ENCODE measurements around the gene FEN1.

FEN1 gene

DNA sequence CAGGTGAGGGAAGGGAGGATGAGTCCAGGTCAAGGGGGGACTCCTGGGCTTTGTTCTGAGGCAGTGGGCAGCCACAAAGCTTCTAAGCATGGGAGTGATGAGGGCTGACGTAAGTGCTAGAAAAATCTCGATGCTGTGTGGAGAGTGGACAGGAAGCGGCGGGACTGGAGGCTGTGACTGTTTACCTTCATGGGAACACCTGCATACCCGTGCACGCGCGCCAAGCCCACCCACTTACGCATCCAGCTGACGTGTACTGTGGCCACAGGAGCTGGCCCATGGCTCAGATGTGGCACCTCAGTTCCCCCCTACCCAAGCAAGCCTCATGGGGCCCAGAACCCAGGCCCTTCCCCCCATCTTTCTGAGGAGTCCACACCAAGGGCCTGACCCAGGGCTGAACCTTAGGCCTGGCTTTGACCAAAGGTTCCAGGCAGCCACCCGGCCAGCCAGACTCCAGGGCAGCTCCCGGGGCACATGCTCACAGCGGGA lies 26.3 kb upstream of the FEN1 start:
- Mint-ChIP-seq H3K27me3 (peaks cover 4% of the 10 kb centered on the region), H3K27ac (no peak overlapping the region), H3K4me3 (no peak overlapping the region), H3K36me3 (no peaks in the 10 kb centered on the region), H3K9me3 (no peaks in the 10 kb centered on the region), H3K4me1 (peaks cover 4% of the 10 kb centered on the region)

DNA sequence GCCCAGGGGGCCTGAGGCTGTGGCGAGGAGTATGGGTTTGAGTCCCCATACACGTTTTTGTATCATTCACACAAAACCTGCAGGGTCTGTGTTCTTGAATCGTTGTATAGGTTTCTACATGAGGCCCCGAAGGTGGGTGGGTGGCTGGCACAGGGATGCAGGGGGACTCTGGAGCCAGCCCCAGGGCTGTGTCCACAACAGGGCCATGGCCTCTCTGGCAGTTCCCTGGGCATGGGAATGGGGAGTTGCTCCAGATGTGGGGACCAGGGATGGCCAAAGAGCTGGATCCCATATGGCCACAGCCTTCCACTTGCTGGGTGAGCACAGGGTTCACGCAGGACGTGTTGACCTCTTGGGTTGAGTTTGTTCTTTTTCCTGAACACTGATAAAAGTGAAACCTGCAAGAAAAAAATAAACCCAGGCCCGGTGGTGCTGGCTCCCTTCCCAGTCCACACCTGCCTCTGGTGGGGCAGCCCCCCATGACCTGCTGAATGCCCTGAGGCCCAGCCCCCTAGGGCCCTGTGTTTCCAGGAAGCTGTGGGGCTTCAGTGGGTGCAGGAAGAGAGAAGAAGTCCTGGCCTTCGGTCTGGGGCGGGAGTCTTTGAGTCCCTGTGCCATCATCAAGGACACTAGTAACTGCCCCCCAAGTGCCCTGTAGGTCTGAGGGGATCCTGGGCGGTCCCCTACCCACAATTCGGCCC lies 24.2 kb upstream of the FEN1 start:
- no peak overlapping the region for H3K27ac Mint-ChIP-seq
- peaks cover 4% of the 10 kb centered on the region for H3K4me1 Mint-ChIP-seq
- no peaks in the 10 kb centered on the region for H3K36me3 Mint-ChIP-seq
- no peaks in the 10 kb centered on the region for H3K9me3 Mint-ChIP-seq
- H3K27me3 Mint-ChIP-seq = no peaks in the 10 kb centered on the region
- H3K4me3 Mint-ChIP-seq = no peak overlapping the region

DNA sequence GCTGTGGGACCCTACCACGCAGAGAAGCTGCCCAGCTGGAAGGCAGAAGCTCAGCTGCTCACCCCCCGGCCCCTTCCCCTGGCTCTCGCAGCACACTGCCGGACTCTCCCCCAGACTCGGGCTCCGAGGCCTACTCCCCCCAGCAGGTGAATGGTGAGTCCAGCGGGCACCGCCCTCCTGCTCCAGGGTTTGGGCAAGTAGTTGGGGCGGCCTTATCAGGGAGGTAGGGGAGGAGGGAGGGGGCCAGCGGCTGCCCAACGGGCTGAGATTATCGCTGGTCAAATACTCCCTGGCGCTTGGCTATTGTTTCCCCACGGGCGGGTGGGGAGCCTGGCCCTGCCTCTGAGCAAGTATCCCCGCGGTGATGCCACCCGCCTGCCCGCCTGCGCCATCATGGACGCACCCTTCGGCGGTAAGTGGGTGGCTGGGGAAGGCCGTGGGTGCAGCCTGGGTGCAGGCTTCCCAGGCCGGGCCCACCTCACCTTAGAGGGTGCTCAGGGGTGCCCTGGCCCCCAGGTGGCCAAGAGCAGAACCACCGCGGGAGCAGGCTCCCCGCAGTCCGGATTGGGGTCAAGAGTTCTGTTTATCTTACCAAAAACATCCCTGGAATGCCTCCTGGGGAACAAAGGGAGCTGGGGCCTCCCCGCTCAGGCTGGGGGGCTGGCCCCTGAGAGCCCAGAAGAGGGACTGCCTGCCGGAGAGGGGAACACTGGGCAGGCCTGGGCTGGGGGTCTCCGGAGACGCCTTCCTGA lies 23.4 kb upstream of the FEN1 start:
- Mint-ChIP-seq H3K36me3 (no peaks in the 10 kb centered on the region), H3K4me1 (peaks cover 4% of the 10 kb centered on the region), H3K9me3 (no peaks in the 10 kb centered on the region), H3K4me3 (no peak overlapping the region), H3K27me3 (no peaks in the 10 kb centered on the region), H3K27ac (no peak overlapping the region)

DNA sequence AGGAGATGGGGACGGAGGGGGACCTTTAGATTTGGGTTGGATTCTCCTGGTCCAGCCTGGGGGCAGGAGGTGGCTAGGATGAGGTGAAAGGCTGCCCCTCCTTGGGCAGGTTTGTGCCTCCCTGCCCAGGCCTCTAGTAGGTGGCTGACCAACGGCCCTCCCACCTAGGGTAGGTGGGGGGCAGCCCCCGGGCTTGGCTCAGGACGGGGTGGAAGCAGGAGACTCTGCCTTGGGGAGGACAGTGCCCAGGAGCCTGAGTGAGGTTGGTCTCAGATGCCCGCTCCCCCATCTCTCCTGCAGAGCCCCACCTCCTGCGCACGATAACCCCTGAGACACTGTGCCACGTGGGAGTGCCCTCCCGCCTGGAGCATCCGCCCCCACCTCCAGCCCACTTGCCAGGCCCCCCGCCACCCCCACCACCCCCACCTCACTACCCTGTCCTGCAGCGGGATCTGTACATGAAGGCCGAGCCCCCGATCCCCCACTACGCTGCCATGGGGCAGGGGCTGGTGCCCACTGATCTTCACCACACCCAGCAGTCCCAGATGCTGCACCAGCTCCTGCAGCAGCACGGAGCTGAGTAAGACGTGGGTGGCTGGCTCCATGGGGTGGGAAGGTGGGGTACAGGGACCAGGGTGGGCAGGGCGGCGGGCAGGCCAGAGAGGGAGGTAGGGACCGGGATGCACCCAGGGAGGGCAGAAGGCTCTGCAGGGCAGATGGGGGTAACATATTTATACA lies 22.6 kb upstream of the FEN1 start:
- Mint-ChIP-seq H3K4me3 (no peak overlapping the region), H3K9me3 (no peaks in the 10 kb centered on the region), H3K27ac (no peak overlapping the region), H3K27me3 (no peaks in the 10 kb centered on the region), H3K36me3 (no peaks in the 10 kb centered on the region), H3K4me1 (peaks cover 4% of the 10 kb centered on the region)

DNA sequence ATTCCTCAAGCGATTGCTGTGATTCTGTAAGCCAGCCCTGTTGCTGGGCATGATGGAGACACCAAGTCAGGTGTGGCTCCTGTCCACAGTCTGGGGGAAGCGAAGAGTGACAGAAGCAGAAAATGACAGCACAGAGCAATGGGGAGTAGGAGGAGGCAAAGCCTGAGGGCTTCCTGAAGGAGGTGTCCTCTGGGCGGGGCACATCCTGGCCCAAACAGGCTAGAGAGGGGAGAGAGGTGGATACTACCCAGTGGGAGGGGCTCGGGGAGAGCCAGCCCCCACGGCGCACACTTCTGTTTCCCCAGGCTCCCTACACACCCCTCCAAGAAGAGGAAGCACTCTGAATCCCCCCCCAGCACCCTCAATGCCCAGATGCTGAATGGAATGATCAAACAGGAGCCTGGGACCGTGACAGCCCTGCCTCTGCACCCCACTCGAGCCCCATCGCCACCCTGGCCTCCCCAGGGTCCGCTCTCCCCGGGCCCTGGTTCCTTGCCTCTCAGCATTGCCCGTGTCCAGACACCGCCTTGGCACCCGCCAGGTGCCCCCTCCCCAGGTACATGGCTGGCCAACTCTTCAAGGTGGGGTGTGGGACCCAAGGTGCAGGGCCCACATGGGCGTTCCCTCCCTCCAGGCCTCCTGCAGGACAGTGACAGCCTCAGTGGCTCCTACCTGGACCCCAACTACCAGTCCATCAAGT lies 21.4 kb upstream of the FEN1 start:
- no peak overlapping the region for H3K4me3 Mint-ChIP-seq

DNA sequence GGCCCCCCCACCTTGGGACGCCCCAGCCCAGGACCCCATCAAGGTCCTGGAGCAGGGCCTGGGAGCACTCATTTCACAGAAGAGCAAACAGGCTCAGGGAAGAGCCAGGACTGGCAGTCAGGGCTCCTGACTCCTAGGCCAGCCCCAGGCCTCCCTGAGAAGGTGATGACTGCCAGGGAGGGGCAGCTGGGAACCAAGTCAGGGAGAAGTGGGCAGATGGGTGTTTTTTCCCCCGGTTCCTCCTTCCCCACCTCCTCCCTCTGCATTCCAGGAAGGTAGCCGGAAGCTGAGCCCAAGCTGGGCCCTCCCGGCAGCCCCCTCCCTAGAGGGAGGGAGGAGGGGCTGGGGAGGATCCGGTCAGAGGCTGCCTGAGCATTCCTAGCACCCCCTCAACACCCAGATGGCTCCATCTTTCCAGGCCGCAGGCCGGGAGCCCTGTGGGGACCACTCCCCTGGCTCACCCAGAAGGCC lies 20.7 kb upstream of the FEN1 start:
- H3K36me3 Mint-ChIP-seq = no peaks in the 10 kb centered on the region
- H3K4me3 Mint-ChIP-seq = no peak overlapping the region
- no peak overlapping the region for H3K27ac Mint-ChIP-seq
- peaks cover 13% of the 10 kb centered on the region for H3K4me1 Mint-ChIP-seq
- H3K9me3 Mint-ChIP-seq = no peaks in the 10 kb centered on the region
- H3K27me3 Mint-ChIP-seq = no peaks in the 10 kb centered on the region

More for the DNA sequence above, 21.4 kb upstream of the FEN1 start:
- Mint-ChIP-seq H3K27me3 (no peaks in the 10 kb centered on the region), H3K4me1 (peaks cover 6% of the 10 kb centered on the region), H3K36me3 (no peaks in the 10 kb centered on the region), H3K9me3 (no peaks in the 10 kb centered on the region), H3K27ac (no peak overlapping the region)

DNA sequence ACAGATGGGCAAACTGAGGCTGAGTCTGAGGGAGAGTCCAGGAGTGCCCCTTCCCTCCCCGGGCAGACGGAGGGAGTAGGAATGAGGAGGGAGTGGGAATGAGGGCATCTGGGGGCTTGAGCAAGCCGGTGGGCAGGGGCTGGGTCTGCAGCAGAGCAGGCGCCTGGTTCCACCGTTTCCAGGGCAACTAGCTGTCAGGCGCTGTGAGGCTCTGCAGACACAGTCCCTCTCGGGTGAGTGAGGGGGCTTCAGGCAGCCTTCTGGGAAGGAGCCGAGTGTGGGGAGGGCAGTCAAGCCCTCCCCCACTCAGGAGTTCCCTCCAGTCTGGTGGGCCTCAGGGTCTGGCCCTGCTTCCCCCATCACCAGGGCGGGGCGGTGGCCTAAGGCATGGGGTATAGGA lies 19.4 kb upstream of the FEN1 start:
- Mint-ChIP-seq H3K27ac (no peak overlapping the region), H3K9me3 (no peaks in the 10 kb centered on the region), H3K27me3 (no peaks in the 10 kb centered on the region), H3K4me3 (no peak overlapping the region), H3K4me1 (peaks cover 18% of the 10 kb centered on the region), H3K36me3 (no peaks in the 10 kb centered on the region)

DNA sequence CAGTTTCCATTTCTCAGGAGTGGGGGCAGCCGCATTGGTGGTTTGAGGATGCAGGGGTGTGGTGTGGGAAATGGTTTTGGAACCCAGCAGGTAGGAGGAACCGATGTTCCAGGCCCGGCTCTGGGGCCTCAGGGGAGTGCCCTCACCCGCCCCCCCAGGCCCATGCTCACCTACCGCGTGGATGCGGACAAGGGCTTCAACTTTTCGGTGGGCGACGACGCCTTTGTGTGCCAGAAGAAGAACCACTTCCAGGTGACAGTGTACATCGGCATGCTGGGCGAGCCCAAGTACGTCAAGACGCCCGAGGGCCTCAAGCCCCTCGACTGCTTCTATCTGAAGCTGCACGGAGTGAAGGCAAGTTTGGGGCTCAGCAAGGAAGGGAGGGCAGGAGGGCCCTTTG lies 18.9 kb upstream of the FEN1 start:
- H3K4me1 Mint-ChIP-seq = peaks cover 18% of the 10 kb centered on the region
- no peak overlapping the region for H3K27ac Mint-ChIP-seq
- no peak overlapping the region for H3K4me3 Mint-ChIP-seq
- no peaks in the 10 kb centered on the region for H3K36me3 Mint-ChIP-seq
- no peaks in the 10 kb centered on the region for H3K9me3 Mint-ChIP-seq
- no peaks in the 10 kb centered on the region for H3K27me3 Mint-ChIP-seq

DNA sequence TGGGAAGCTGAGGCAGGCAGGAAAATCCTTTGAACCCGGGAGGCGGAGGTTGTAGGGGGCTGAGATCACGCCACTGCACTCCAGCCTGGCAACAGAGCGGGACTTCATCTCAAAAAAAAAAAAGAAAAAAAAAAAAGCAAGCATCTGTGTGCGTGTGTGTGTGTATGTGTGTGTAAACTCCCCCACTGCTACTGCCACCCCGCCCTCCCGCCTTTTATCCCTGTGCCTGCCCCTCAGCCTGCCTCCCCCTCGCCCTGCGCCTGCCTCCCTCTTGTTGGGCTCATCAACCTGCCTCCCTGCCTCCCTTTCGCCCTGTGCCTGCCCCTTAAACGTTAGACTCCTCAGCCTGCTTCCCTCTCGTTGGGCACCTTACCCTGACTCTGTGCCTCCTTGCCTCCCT lies 18.3 kb upstream of the FEN1 start:
- no peak overlapping the region for H3K27ac Mint-ChIP-seq
- no peaks in the 10 kb centered on the region for H3K27me3 Mint-ChIP-seq
- no peaks in the 10 kb centered on the region for H3K36me3 Mint-ChIP-seq
- H3K4me3 Mint-ChIP-seq = no peak overlapping the region
- no peaks in the 10 kb centered on the region for H3K9me3 Mint-ChIP-seq
- H3K4me1 Mint-ChIP-seq = peaks cover 18% of the 10 kb centered on the region

DNA sequence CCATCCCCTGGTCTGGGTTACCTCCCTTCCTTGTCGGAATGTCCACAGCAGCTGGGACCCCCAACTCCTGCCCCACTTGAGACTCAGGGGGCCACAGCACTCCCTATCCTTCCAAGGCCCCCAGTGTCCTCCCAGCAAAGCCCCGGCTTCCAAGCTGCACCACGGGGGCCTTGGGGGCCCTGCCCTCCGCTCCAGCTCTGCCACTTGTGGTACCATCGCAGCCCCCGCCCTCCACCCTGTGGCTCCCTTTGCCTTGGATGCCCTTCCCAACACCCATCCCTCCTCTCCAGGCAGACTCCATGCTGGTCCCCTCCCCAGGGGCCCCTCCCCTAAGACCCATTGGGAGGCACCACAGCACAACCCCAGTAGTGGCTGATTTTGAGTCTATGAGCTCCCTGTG lies 17.6 kb upstream of the FEN1 start:
- Mint-ChIP-seq H3K36me3 (no peaks in the 10 kb centered on the region), H3K27me3 (no peaks in the 10 kb centered on the region), H3K4me3 (no peak overlapping the region), H3K4me1 (peaks cover 18% of the 10 kb centered on the region), H3K27ac (no peak overlapping the region), H3K9me3 (no peaks in the 10 kb centered on the region)

DNA sequence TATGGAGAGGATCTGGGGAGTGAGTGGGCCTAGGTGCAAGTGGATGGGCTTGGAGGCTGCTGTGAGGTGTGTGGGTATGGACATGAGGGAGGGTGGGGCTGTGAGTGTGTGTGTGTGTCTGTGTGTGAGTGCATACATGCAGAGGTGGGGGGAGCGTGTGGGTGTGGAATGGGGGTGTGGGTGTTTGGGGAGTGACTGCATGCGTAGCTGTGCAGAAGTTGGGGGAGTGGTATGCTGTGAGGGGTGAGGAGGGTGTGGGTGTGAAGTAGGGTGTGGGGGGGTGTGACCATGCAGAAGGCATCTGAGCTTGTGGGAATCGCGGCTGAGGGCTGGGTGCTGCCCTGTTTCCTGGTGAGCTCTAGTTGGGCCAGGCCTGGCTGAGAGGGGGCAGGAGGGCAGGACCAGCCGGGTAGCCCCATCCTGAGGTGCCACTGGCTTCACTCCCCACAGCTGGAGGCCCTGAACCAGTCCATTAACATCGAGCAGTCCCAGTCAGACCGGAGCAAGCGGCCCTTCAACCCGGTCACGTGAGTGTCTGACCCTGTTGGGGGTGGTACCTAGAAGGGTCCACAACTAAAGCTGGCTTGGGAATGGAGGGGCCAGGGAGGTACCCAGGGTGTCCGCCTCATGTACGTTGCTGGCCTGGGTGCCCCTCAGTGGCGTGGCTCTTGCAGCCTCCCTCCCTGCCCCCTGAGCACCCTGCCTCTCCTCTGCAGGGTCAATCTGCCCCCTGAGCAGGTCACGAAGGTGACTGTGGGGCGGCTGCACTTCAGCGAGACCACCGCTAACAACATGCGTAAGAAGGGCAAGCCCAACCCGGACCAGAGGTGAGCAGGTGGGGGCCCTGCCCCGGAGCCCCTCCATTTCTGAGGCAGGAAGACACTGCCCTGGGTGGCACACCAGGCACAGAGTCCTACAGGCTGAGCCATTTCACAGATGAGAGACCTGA lies 16.8 kb upstream of the FEN1 start:
- no peaks in the 10 kb centered on the region for H3K27me3 Mint-ChIP-seq
- peaks cover 18% of the 10 kb centered on the region for H3K4me1 Mint-ChIP-seq
- H3K27ac Mint-ChIP-seq = no peak overlapping the region
- no peaks in the 10 kb centered on the region for H3K9me3 Mint-ChIP-seq
- no peaks in the 10 kb centered on the region for H3K36me3 Mint-ChIP-seq
- H3K4me3 Mint-ChIP-seq = peak overlapping the region; percentile 51

DNA sequence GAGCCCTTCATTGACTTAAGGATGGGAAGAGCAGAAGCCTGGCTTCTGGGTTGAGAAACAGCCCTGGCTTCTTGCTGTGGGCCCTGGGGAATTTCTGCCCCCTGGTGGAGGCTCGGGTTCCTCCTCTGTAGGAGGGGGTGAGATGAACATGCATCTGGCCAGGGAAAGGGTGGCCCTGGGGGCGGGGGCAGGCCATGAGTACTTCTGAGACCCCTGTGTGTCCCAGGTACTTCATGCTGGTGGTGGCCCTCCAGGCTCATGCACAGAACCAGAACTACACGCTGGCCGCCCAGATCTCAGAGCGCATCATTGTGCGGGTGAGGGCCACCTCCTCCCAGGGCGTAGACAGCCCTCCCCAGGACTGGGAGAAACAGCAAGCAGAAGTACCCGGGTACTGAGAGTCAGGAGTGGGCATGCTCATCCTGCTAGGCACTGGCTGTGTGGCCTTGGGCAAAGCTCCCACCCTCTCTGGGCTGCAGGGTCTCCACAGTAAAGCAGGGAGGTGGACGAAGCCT lies 16.1 kb upstream of the FEN1 start:
- no peaks in the 10 kb centered on the region for H3K9me3 Mint-ChIP-seq
- no peaks in the 10 kb centered on the region for H3K36me3 Mint-ChIP-seq
- H3K27me3 Mint-ChIP-seq = no peaks in the 10 kb centered on the region
- H3K4me3 Mint-ChIP-seq = peak overlapping the region; percentile 51
- peaks cover 15% of the 10 kb centered on the region for H3K4me1 Mint-ChIP-seq
- H3K27ac Mint-ChIP-seq = no peak overlapping the region

DNA sequence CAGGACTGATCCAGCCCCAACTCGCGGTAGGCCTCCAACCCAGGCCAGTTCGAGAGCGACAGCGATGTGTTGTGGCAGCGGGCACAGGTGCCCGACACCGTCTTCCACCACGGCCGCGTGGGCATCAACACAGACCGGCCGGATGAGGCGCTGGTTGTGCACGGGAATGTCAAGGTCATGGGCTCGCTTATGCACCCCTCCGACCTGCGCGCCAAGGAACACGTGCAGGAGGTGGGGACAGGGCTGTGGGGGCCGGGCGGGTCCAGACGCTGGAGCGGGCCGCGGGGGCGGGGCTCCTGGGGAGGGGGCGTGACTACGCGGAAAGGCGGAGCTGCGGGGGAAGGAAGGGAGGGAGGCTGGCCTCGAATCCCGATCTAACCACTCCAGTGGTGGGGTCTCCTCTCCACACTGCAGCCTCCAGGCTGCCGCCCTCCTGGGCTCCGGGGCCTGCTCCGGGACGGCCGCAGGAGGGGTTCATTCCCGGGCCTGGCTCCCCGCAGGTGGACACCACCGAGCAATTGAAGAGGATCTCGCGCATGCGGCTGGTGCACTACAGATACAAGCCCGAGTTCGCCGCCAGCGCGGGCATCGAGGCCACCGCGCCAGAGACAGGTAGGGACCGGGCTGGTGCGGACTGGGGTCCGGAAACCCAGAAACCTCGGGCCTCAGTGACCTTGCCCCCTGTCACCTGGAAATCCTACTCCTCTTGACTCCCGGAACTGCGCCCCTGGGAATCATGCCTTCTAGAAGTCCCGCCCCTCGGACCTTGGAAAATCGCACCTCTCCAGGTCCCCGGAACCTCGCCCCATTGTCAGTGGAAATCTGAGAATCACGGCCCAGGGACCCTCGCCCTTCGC lies 15.2 kb upstream of the FEN1 start:
- peak overlapping the region; percentile 51 for H3K4me3 Mint-ChIP-seq

More for the DNA sequence above, 15.2 kb upstream of the FEN1 start:
- Mint-ChIP-seq H3K4me1 (peaks cover 15% of the 10 kb centered on the region), H3K27me3 (no peaks in the 10 kb centered on the region), H3K9me3 (no peaks in the 10 kb centered on the region), H3K36me3 (no peaks in the 10 kb centered on the region), H3K27ac (no peak overlapping the region)

Data from activated naive CD4-positive, alpha-beta T cell treated with anti-CD3 and anti-CD28 coated beads, Interleukin-2, amount 50 U/mL, for 24 hours (primary cell).